Esophagus squamous epithelium (tissue), 5 donors: Measurements from ENCODE around the gene DOCK3. TPM values are rescaled to one million over a fixed set of nuclear protein-coding genes. Genes with fewer than 3 reads are reported as not detected.

Experiments
- DNase-seq: peaks from one replicate; lab custom pipeline; 2025; lab: John Stamatoyannopoulos, UW
- H3K27ac ChIP-seq, 4 donors: fragments of 200-600 bp; sonication (generic); one replicate each; pipeline ENCODE4 v1.5.1; 2016 to 2019; ENCODE audit warnings: mild to moderate bottlenecking in 1 of 4
- H3K27me3 ChIP-seq, 4 donors: fragments of 200-600 bp; sonication (generic); 1 replicate in 3 of 4; 2 replicates in 1 of 4; pipeline versions ENCODE4 v1.5.1 to v1.6.0; 2017 to 2021; ENCODE audit warnings: antibody characterized with exemption in 1 of 4
- H3K36me3 ChIP-seq, 3 donors: fragments of 200-600 bp; sonication (generic); one replicate each; pipeline ENCODE4 v1.5.1; 2016 to 2019
- H3K4me1 ChIP-seq, 3 donors: fragments of 200-600 bp; sonication (generic); one replicate each; pipeline ENCODE4 v1.5.1; 2017 to 2019
- H3K4me3 ChIP-seq, 4 donors: fragments of 200-600 bp; sonication (generic); 1 replicate in 3 of 4; 2 replicates in 1 of 4; pipeline ENCODE4 v1.5.1; 2016 to 2019; ENCODE audit warnings: mild to moderate bottlenecking in 2 of 4, moderate library complexity in 1 of 4
- H3K9me3 ChIP-seq, 3 donors: fragments of 200-600 bp; sonication (generic); one replicate each; pipeline ENCODE4 v1.5.1; 2016 to 2019
- CTCF ChIP-seq, 6 experiments: fragments of 450-650 bp in 4 of 6; fragments of 200-600 bp in 2 of 6; sonication (generic) in 2 of 6; IDR thresholded peaks; one replicate each; pipeline ENCODE4 v1.5.1; 2016 to 2019; ENCODE audit warnings: antibody characterized with exemption in 6 of 6, mild to moderate bottlenecking in 4 of 6, moderate library complexity in 4 of 6
- POLR2A ChIP-seq, 4 donors: fragments of 450-650 bp; IDR thresholded peaks; one replicate each; pipeline ENCODE4 v1.6.1; 2017; ENCODE audit warnings: antibody characterized with exemption in 4 of 4, mild to moderate bottlenecking in 4 of 4, moderate library complexity in 3 of 4
- WGBS, 2 donors: methylation state at CpG; one replicate each; pipeline ENCODE4 v1.1.5; 2018; 5-methylcytosine and 5-hydroxymethylcytosine counted together
- intact Hi-C: fragments of 100-400 bp; cut with DNase I; formaldehyde crosslinking; loops from one replicate; pipeline ENCODE4 v1.15.0; 2022
- total RNA-seq, 4 donors: library from RNA; depleted of rRNA; stranded (reverse); fragments of >200 nt; gene quantifications; one replicate each; pipeline ENCODE4 v1.1.0, GENCODE V29; 2016
- donor health status: DM: yes; HTN: yes; CAD: no.

Gene DOCK3
- total RNA-seq, 4 donors from 2014 or later: 0.92 to 1.7 (median 1.4) TPM

- no peak for DNase-seq
- H3K9me3 ChIP-seq: no peaks in the 10 kb centered on the region
- no peaks in the 10 kb centered on the region for H3K27me3 ChIP-seq
- no peak for TF ChIP-seq POLR2A (IDR thresholded peaks at IDR 0.05)
- no peak for TF ChIP-seq CTCF (IDR thresholded peaks at IDR 0.05)
- peaks cover 0 to 25% (median 17%) of the 10 kb centered on the region in 3 donors for H3K4me1 ChIP-seq
- no peak overlapping the region for H3K4me3 ChIP-seq
- 48 to 59% methylated on average over 4 to 7 of the region's 7 CpGs for WGBS, 2 donors
- peak overlapping the region; percentile 6 to 57 (median 40) for H3K27ac ChIP-seq
- no peaks in the 10 kb centered on the region for H3K36me3 ChIP-seq
- intact Hi-C loops: no loop called here
Observed at GRCh38 chr3:51343918-51344687, 669.4 kb downstream of the DOCK3 start.

- Histone ChIP-seq H3K27ac (no peak overlapping the region), H3K9me3 (no peaks in the 10 kb centered on the region), H3K27me3 (no peaks in the 10 kb centered on the region), H3K36me3 (no peaks in the 10 kb centered on the region), H3K4me3 (no peak overlapping the region), H3K4me1 (peaks cover 0 to 13% (median 4%) of the 10 kb centered on the region in 3 donors)
- 78 to 100% methylated on average over 1 of the region's 1 CpG for WGBS, 2 donors
- TF ChIP-seq CTCF (IDR thresholded peaks at IDR 0.05) (no peak), POLR2A (IDR thresholded peaks at IDR 0.05) (no peak)
- no peak for DNase-seq
- intact Hi-C loops: no loop called here
Observed at GRCh38 chr3:51350751-51351150, 676.0 kb downstream of the DOCK3 start.

GRCh38 chr3:51353131-51353530 lies 678.4 kb downstream of the DOCK3 start:
- TF ChIP-seq CTCF (IDR thresholded peaks at IDR 0.05) (no peak), POLR2A (IDR thresholded peaks at IDR 0.05) (no peak)
- no peak for DNase-seq
- H3K4me3 ChIP-seq: no peak overlapping the region
- H3K4me1 ChIP-seq: peaks cover 0 to 27% (median 5%) of the 10 kb centered on the region in 3 donors
- intact Hi-C loops: no loop called here
- no peaks in the 10 kb centered on the region for H3K9me3 ChIP-seq
- 80 to 81% methylated on average over 1 to 4 of the region's 4 CpGs for WGBS, 2 donors
- H3K27ac ChIP-seq: no peak overlapping the region
- no peaks in the 10 kb centered on the region for H3K36me3 ChIP-seq
- no peaks in the 10 kb centered on the region for H3K27me3 ChIP-seq

- Histone ChIP-seq H3K27me3 (no peaks in the 10 kb centered on the region), H3K27ac (no peak overlapping the region), H3K36me3 (no peaks in the 10 kb centered on the region), H3K4me3 (no peak overlapping the region), H3K4me1 (peaks cover 0 to 27% (median 5%) of the 10 kb centered on the region in 3 donors), H3K9me3 (no peaks in the 10 kb centered on the region)
- no peak for DNase-seq
- intact Hi-C loops: no loop called here
- WGBS, 2 donors: 33 to 73% methylated on average over 1 of the region's 1 CpG
- TF ChIP-seq POLR2A (IDR thresholded peaks at IDR 0.05) (no peak), CTCF (IDR thresholded peaks at IDR 0.05) (no peak)
Observed at GRCh38 chr3:51353691-51354090, 679.0 kb downstream of the DOCK3 start.

GRCh38 chr3:51354172-51354571 lies 679.4 kb downstream of the DOCK3 start:
- Histone ChIP-seq H3K27me3 (no peaks in the 10 kb centered on the region), H3K9me3 (no peaks in the 10 kb centered on the region), H3K36me3 (no peaks in the 10 kb centered on the region), H3K27ac (no peak overlapping the region), H3K4me3 (no peak overlapping the region), H3K4me1 (peaks cover 0 to 27% (median 5%) of the 10 kb centered on the region in 3 donors)
- 83 to 94% methylated on average over 2 of the region's 2 CpGs for WGBS, 2 donors
- no peak for TF ChIP-seq CTCF (IDR thresholded peaks at IDR 0.05)
- TF ChIP-seq POLR2A (IDR thresholded peaks at IDR 0.05): no peak
- DNase-seq: no peak
- intact Hi-C loops: no loop called here
